GM19324 (cell line): ENCODE data around the gene PRR12.

ENCODE experiments used
- ATAC-seq: cut with Tn5 transposase; IDR thresholded peaks from one replicate; pipeline ENCODE4 v1.9.1; 2021; ENCODE audit warnings: mild to moderate bottlenecking, moderate library complexity; ENCODE audit not compliant: unreplicated experiment, low FRiP score

The PRR12 gene, protein sequence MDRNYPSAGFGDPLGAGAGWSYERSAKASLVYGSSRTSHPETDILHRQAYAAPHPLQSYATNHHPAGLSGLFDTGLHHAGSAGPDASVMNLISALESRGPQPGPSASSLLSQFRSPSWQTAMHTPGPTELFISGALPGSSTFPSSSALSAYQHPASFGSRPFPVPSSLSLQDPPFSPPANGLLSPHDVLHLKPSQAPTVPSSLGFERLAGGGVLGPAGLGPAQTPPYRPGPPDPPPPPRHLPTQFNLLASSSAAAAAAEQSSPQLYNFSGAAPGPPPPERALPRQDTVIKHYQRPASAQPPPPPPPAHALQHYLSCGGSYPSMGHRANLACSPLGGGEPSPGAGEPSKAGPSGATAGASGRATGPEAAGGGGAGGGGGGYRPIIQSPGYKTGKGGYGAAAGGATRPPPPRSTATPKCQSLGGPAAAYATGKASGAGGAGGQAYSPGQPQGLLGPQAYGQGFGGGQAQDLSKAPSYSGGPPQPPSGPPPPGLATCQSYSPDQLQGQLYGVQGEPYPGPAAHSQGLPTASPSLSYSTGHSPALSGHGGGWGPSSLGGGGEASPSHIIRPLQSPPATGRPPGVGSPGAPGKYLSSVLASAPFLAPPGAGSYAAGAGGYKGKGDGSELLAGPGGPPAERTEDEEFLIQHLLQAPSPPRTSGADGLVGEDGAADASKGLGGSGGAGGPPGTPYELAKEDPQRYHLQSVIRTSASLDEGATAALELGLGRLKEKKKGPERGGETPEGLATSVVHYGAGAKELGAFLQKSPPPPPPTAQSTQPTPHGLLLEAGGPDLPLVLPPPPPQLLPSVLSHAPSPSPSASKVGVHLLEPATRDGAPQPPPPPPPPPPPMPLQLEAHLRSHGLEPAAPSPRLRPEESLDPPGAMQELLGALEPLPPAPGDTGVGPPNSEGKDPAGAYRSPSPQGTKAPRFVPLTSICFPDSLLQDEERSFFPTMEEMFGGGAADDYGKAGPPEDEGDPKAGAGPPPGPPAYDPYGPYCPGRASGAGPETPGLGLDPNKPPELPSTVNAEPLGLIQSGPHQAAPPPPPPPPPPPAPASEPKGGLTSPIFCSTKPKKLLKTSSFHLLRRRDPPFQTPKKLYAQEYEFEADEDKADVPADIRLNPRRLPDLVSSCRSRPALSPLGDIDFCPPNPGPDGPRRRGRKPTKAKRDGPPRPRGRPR (N-terminal part only)

DNA sequence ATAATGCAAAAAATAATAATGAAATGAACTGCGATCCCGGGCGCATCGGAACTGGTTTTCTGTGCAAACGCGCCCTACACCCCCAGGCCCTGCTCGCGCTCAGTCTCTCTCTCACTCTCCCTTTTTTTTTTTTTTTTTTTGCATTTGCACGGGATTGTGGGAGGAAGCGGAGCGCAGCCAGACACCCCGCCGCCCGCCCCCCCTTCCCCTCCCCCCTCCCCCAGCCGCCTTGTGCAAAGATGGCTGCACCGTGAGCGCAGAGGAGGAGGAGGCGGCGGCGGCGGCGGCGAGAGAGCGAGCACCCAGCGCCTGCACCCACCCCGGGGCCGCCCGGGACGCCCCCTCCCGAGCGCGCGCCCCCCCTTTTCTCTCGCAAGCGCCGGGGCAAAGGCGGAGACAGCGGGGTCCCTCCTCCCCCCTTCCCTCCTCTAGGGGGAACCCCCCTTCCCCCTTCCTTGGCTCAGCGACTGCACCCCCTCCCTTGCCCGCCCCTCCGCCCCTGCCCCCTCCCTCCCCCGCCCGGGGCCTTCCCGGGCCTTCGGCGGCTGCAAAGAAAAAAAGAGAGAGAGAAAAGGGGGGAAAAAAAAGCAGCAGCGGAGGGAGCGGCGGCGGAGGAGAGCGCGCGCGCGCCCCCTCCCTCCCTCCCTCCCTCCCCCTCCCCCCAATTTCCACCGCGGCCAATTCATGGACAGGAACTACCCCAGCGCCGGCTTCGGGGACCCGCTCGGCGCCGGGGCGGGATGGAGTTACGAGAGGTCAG, at the start of gene PRR12:
Gene PRR12, plus strand, starts transcription at position 212 of the 760 bp plus-strand sequence. Its CDS starts 473 bp downstream, at position 685.
- peak; percentile 24 for ATAC-seq

DNA sequence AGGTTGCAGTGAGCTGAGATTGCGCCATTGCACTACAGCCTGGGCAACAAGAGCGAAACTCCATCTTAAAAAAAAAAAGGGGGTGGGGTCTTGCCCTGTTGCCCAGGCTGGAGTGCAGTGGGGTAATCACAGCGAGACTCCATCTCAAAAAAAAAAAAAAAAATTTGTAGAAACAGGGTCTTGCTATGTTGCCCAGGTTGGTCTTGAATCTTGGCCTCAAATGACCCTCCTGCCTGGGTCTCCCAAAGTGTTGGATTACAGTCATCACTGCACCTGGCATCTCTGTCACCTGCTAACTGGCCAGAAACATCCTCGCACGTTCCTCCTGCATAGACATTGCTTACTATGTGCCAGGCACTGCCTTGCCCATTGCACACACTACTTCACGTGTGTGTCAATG, 49.1 kb upstream of the PRR12 start:
- no peak for ATAC-seq

DNA sequence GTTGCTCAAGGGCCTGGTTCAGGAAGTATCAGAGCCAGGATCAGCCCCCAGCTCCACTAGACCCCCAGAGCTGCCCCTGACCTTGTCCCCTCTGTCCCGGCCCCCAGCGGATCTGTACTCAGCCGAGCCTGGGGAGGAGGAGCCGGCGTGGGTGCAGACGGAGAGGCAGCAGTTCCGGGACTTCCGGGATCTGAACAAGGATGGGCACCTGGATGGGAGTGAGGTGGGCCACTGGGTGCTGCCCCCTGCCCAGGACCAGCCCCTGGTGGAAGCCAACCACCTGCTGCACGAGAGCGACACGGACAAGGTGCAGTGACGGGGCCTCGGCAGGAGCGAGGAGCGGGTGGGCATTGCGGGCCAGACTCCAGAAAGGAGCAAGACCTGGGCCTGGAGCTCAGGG, 48.5 kb upstream of the PRR12 start:
- ATAC-seq, result no peak

DNA sequence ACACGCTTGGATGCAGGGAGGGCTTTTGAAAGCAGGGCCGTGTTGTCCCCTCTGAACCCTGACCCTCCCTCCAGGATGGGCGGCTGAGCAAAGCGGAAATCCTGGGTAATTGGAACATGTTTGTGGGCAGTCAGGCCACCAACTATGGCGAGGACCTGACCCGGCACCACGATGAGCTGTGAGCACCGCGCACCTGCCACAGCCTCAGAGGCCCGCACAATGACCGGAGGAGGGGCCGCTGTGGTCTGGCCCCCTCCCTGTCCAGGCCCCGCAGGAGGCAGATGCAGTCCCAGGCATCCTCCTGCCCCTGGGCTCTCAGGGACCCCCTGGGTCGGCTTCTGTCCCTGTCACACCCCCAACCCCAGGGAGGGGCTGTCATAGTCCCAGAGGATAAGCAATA, 48.0 kb upstream of the PRR12 start:
- no peak for ATAC-seq

DNA sequence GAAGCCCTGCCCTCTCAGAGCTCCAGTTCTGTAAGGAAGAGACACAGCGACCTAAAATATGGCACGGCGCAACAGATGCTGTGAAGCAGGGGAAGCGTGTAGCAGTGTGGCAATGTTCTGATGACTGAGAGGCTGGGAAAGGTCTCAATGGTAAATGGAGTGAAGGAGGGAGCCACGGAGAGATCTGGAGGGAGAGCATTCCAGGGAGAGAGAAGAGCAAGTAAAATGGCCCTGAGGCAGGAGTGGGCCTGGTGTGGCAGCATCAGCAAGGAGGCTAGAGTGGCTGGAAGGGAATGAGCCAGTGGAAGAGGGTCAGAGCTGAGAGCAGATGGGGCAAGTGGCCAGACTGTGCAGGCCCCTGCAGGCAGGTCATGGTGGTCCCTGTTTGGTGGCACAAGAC, 46.8 kb upstream of the PRR12 start:
- ATAC-seq, result no peak

DNA sequence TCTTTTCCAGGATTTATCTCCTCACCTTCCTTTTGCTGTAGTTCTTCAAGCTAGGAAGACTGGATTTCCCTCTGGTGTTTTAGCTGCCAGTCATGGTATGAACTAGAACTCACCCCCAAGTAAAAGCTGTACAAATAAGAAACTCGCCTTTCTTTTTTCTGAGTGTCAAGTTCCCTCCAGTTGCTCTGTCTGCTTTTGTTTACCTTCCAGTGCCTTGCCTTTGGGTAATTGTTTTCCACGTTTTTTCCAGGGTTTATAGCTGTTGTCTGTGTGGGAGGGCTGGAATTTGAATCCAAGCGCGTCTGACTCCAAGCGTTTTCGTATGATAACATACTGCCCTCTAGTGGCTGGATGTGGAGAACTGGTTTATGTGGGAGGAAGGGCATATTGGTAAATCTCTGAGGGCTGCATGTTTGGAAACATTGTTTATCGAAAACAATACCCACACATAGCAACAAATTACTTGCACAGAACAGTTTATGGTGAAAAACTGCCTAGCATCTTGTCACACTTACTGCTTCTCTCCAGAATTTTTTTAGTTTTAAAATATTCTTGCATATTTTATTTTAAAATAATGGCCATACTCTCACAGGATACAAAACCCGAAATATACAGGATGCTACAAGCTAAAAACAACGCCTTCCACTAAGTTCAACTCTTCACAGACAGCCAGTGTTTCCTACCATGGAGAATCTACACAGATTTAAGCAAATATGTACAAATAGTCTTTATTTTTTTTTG, 44.0 kb upstream of the PRR12 start:
- no peak for ATAC-seq

DNA sequence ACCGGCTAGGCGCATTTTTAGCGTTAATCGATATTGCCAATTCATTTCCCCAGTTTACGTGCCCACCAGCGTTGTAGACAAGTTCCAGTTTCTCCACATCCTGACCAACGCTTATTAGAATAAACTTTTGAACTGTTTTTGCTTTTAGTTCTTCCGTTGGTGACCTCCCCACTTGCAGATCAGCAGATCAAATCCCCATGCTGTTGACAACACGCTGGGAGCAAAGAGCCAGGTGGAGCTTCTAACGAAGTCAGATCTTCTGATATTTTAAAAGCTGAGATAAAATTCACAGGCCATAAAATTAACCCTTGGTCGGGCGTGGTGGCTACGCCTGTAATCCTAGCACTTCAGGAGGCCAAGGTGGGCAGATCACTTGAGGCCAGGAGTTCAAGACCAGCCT, 41.9 kb upstream of the PRR12 start:
- ATAC-seq, result no peak

DNA sequence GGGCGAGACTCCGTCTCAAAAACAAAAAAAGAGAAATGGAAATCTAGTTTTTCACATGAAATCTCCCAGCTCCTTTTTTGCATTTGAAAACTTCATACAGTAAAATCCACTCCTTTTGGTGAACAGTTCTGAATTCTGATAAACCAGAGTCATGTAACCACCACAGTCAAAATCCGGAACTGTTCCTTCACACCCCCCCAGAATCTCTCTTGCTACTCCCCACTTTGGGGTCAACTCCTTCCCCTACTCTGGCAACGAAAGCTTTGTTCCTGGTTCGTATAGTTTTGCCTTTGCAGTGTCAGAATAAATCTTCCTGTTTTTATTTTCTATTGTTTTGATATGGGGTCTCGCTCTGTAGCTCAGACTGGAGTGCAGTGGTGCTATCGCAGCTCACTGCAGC, 39.5 kb upstream of the PRR12 start:
- no peak for ATAC-seq

DNA sequence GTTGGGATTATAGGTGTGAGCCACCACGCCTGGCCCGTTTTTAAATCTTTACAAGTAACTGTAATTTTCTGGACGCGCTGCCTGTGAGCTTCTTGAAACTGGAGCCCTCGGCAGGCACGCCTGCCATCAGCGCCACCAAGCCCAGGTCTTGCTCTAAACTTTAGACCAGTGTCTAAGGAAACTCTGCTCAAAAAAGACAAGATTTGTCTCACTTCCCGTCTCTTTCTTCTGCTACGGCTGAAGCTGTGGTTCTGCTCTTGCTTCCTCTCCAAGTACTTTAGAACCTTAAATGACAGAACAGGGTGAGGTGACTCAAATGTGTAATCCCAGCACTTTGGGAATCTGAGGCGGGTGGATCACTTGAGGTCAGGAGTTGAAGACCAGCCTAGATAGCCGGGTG, 38.2 kb upstream of the PRR12 start:
- ATAC-seq, result no peak

DNA sequence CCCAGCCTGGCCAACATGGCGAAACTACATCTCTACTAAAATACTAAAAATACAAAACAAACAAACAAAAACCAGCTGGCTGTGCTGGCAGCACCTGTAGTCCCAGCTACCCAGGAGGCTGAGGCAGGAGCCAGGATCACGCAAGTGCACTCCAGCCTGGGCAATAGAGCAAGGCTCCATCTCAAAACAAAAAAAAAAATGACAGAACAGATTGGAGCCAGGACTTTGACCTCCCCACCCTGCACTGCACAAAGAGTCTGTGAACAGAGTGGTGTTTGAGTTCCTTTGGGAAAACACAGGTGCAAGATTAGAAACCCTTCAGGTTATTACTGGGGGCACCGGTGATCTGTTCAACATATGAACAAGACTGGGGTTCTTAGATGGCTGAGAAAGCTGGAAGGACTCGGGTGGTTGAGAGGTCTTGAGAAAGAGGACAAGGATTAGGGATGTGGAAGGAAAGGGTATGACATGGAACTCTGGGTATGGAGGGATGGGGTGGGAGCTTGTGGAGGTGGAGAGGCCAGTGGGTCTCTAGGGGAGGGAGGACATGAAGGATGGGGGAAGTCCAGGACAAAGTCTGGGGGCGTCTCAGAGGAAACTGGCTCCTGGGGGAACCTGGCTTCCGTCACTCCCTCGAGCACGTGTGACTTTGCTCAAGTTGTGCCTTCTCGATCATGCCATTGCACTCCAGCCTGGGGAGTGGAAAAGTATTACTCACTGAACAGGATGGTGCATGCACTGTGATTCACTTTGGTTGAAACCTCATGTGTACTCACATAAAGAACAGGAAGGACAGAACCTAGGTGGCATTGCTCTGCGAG, 37.3 kb upstream of the PRR12 start:
- ATAC-seq, result no peak

DNA sequence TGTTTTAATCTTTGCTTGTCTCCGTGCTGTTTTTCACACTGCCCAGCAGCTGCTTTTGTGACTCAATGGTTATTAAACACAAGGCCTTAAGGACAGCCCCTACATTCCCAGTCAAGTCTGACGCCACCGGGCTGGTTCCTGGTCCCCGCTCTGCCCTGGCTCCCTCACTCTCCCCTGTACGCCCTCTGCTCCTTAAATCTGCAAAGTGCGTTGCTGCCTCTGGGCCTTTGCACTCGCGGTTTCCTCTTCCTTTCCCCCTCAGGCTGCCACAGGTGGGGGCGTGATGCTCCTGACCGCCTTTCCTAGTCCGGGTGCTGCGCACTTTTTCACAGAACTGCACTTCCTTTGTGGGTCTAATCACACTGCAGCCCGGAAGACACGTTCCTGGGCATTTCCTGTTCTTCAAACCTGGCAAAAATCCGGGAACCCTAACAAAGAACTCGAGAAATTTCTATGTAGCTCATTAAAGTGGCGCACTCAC, 36.2 kb upstream of the PRR12 start:
- no peak for ATAC-seq

DNA sequence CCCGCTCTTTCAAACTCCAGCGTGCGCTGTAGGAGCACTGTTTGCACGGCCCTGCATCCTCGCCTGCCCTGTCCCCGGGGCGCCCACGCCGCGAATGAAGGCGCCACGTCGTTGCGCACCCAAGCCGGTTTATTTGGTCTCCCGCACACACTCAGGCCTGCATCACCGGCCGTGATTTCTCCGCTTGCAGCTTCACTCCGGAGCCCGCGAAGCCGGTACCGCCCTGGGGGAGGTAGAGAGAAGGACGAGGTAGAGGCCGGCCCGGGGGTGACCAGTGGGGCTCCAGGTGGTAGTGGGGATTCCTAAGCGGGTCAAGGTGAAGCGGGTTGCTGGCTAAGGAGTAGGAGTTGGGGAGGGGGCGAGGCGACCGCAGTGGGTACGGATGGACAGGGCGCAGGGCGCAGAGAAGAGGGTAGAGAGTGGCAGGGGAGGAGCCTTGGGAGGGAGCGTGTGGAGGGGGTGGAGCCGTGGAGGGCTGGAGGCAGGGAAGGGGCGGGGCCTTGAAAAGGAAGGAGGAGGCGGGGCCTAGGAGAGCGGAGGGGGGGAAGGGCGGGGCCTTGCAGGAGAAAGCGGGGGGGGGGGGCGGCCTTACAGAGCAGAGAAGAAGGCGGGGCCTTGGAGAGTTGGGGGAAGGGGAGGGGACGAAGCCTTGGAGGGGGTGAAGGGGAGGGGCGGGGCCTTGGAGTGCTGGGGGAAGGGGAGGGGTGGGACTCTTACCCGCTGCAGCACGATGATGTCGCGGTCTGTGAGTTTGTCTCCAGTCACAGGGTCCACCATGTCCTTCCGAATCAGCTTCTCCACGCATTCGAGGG, 35.2 kb upstream of the PRR12 start:
- no peak for ATAC-seq

DNA sequence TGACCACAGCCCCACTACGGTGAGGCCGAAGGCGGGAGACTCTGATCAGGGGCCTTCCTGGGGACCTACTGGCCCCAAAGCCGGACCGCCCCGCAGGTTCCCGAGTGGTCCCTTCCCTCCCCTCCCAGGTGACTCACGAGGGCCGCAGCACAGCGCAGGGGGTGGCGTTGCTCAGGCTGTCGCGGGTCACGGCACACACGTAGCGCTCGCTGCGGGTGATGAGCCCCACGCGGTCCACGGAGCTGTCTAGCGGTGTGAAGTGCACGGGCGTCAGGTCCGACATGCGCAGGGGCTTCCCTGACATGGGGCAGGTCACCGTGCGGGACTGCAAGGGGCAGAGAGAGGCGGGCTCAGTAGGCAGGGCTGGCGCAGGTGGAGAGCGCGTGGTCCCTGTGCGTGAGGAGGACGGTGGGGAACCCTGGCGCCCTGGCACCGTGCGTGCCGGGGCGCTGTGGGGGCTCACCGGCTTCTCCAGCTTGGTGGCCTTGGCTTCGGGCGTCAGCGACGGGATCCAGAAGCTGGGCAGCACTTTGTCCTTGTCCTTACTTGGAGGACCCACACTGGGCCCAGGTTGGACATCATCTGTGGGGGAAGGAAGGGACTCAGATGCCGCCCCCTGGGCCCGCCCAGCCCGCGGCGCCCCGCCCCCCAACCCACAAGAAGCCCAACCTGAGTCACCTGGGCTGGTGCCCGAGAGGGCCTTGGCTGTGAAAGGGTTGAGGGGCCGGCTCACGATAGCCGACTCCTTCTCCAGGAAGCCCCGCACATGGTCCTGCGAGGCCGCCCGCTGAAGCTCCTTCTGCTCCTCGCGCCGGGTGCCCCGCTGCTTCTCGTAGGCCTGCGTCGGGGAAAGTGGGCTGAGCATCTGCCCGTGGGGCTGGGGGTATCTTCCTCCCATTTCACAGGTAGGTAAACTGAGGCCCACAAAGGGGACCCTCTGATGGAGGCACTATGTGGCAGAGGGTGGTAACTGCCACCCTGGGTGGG, 34.3 kb upstream of the PRR12 start:
- no peak for ATAC-seq

DNA sequence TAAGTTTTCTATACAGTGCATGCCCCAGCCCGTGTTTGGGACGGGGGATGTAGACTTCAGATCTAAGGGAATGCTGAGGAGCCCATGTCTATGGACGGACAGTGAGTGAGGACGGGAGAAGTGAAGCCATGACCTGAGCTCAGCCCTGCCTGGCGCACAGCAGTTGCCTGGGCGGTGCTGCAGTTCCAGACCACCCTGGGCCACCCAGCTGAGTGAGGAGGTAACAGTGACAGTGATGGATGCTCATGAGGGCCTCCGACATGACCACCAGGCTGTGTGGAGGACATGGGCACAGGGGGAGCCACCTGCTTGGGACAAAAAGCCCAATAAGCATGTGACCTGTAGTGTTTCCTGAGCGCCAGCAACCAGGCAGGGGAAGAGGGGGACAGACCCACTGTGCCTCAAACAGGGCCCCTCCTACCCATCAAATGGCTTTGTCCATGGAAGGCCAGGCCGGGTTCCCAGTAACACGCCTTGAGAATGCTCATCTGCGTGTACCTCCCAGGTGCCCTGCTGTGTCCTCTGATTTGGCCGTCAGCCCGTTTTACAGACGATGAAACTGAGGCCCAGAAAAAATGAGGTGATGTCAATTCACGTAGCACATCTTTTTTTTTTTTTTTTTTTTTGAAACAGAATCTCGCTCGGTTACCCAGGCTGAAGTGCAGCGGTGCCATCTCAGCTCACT, 33.2 kb upstream of the PRR12 start:
- no peak for ATAC-seq

DNA sequence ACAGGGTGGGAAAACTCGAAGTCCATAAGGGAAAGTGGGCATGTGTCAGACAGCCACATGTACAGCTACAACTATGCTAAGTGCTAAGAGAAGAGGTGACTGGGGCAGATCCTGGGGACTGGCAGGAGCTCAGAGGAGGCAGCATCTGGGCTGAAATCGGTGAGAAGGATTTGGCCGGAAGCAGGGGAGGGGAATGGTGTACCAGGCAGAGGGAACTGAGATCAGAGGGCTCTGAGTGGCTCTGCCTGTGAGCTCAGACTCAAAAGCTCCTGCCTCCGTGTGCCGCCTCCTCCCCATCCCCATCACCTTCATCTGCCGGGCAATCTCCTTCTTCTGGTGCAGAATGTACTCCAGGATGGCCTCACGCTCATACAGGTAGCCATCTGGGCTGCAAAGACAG, 32.4 kb upstream of the PRR12 start:
- ATAC-seq, result no peak

DNA sequence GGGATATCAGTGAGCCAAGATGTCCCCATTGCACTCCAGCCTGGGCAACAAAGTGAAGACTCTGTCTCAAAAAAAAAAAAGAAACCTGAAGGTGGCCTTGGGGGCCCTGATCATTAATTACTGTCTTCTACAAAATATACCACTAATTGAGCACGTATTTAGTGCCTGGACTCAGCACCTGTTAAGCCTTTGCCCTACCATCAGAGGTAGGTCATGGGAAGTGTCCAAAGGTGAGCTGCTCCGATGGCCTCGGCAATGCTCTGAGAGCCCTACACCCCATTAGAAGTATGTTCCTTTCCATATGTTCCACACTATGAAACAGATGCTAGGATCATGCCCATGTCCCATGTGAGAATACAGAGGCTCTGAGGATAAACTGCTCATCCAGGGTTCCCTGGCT, 31.5 kb upstream of the PRR12 start:
- no peak for ATAC-seq
